Measurements from ENCODE around the gene KIF19.

KIF19 gene

DNA sequence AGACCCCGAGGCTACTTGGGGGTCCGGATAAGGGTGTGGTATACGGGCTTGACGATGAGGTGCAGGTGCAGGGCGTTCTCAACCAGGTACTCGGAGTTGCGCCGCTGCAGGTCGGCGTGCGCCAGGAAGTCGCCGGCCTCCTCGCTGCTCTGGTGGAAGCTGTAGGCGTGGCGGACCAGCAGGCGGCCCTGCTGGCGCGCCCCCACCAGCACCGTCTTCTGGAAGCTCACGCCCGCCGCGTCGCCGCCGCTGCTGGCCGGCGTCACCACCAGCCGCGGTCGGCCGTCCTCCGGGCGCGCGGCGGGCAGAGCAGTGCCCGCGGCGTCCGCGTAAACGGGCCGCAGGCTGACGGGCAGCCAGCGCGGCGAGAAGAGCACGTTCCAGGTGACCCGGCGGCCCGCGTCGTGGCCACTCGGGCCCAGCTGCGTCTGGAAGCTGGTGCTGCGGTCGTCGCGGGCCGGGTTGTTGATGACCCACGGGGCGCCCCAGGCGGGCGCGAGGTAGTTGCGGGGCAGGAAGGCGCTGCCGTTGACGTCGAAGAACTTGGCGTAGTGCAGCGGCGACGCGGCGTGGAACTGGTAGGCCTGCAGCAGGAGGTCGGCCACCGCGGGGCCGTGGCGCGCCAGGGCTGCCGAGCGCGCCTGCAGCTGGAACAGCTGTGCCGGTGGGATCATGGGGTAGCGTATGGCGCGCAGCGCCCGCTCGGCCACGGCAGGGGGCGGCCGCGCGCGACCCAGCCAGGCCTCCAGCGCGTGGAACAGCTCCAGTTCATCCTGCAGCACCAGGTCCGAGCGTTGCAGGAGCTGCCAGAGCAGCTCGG is 30.8 kb downstream of the KIF19 start:
- Histone ChIP-seq H3K4me1 (ENCODE audit: control insufficient read depth, insufficient read depth, low read length) (no peaks in the 10 kb centered on the region), H3K9ac (ENCODE audit: low read depth, low read length) (no peak overlapping the region), H3K27me3 (ENCODE audit: control insufficient read depth, insufficient read depth, low read length) (peaks cover 19% of the 10 kb centered on the region), H3K4me3 (ENCODE audit: low read length) (no peak overlapping the region), H3K36me3 (ENCODE audit: insufficient read depth, low read length) (no peaks in the 10 kb centered on the region), H3K9me3 (replicated peaks; ENCODE audit: low read length) (no peaks in the 10 kb centered on the region), H3K4me2 (ENCODE audit: low read length) (no peak overlapping the region)

DNA sequence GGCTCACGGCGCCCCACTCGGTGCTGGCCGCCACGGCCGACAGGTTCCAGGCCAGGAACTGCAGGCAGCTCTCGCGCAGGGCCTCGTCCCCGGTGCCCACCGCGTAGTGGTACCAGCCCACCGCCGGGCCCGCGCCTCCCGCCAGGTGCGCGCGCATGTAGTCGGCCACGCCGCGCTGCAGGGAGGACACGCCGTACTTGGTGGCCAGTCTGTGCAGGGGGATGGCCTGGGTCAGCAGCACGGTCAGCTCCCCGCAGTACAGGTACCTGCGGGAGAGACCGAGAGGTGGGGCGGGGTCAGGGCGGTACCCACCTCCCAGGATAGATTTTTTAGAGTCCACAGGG is 31.4 kb downstream of the KIF19 start:
- Histone ChIP-seq H3K27me3 (ENCODE audit: control insufficient read depth, insufficient read depth, low read length) (peaks cover 19% of the 10 kb centered on the region), H3K4me3 (ENCODE audit: low read length) (no peak overlapping the region), H3K4me1 (ENCODE audit: control insufficient read depth, insufficient read depth, low read length) (no peaks in the 10 kb centered on the region), H3K9me3 (replicated peaks; ENCODE audit: low read length) (no peaks in the 10 kb centered on the region), H3K4me2 (ENCODE audit: low read length) (no peak overlapping the region), H3K36me3 (ENCODE audit: insufficient read depth, low read length) (no peaks in the 10 kb centered on the region), H3K9ac (ENCODE audit: low read depth, low read length) (no peak overlapping the region)

DNA sequence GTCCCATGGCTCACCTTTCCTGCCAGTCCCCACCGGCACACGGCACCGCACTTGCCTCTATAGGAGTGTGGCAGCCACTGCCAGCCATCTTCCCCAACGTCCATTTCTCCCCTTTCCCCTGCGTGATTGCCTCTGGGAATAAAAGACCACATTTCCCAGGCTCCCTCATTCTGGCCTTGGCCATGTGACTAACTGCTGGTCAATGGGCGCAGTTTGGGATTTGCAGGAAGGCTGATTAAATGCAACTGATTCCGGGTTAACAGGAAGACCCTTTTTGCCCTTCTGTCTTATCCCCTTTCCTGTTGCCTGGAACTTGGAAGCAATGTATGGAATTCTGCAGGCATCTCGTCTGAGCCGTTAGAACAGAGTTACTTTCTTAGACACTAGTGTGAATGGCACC is 32.7 kb downstream of the KIF19 start:
- Histone ChIP-seq H3K4me2 (ENCODE audit: low read length) (no peak overlapping the region), H3K27me3 (ENCODE audit: control insufficient read depth, insufficient read depth, low read length) (peaks cover 22% of the 10 kb centered on the region)

DNA sequence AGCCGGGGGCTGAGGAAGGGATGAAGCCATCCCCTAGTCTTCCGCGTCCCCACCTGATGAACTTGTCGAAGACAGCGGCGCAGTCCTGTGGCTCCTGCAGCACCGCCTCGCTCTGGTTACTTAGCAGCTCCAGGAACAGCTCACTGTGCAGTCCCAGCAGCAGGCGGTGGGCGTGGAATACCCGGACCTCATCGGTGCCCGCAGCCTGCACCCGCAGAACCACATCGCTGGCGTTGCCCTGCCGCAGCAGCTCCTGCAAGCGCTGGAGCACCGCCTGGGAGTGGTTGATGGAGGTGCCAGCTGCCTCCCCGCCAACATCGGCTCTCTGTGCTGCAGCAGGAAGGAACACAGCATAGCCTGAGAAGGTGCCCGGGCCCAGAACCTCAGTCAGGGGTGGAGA is 33.9 kb downstream of the KIF19 start:
- Histone ChIP-seq H3K36me3 (ENCODE audit: insufficient read depth, low read length) (no peaks in the 10 kb centered on the region), H3K4me3 (ENCODE audit: low read length) (no peak overlapping the region), H3K4me1 (ENCODE audit: control insufficient read depth, insufficient read depth, low read length) (no peaks in the 10 kb centered on the region), H3K27me3 (ENCODE audit: control insufficient read depth, insufficient read depth, low read length) (peaks cover 22% of the 10 kb centered on the region), H3K4me2 (ENCODE audit: low read length) (no peak overlapping the region), H3K9ac (ENCODE audit: low read depth, low read length) (no peak overlapping the region), H3K9me3 (replicated peaks; ENCODE audit: low read length) (no peaks in the 10 kb centered on the region)

More for the DNA sequence above, 32.7 kb downstream of the KIF19 start:
- no peaks in the 10 kb centered on the region for H3K4me1 ChIP-seq (ENCODE audit: control insufficient read depth, insufficient read depth, low read length)
- no peak overlapping the region for H3K4me3 ChIP-seq (ENCODE audit: low read length)
- no peaks in the 10 kb centered on the region for H3K9me3 ChIP-seq (replicated peaks; ENCODE audit: low read length)
- H3K9ac ChIP-seq (ENCODE audit: low read depth, low read length): no peak overlapping the region
- H3K36me3 ChIP-seq (ENCODE audit: insufficient read depth, low read length): no peaks in the 10 kb centered on the region

DNA sequence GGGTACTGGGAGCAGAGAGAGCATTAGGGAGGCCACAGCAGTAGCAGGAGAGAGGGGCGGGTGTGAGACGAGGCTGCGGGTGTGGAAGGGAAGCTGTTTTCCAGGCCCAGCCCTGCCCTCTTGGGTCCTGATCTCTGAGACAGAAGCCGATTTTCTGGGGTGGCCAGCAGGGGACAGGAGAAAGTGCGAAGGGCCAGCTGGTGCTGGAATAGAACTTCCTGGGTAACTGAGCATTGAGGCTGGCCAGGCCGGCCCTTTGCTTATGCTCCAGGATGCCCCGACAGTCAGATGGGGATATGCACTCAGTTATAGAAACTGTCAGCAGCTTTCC is 34.8 kb downstream of the KIF19 start:
- H3K9me3 ChIP-seq (replicated peaks; ENCODE audit: low read length): no peaks in the 10 kb centered on the region
- no peaks in the 10 kb centered on the region for H3K36me3 ChIP-seq (ENCODE audit: insufficient read depth, low read length)
- no peak overlapping the region for H3K4me2 ChIP-seq (ENCODE audit: low read length)
- H3K4me1 ChIP-seq (ENCODE audit: control insufficient read depth, insufficient read depth, low read length): no peaks in the 10 kb centered on the region
- no peak overlapping the region for H3K9ac ChIP-seq (ENCODE audit: low read depth, low read length)
- peaks cover 21% of the 10 kb centered on the region for H3K27me3 ChIP-seq (ENCODE audit: control insufficient read depth, insufficient read depth, low read length)
- H3K4me3 ChIP-seq (ENCODE audit: low read length): no peak overlapping the region

- Histone ChIP-seq H3K4me2 (ENCODE audit: low read length) (no peak within 1 kb of the TSS), H3K27me3 (ENCODE audit: control insufficient read depth, insufficient read depth, low read length) (peaks cover 16% of the 10 kb centered on the region), H3K36me3 (ENCODE audit: insufficient read depth, low read length) (no peaks in the 10 kb centered on the region), H3K4me1 (ENCODE audit: control insufficient read depth, insufficient read depth, low read length) (no peaks in the 10 kb centered on the region), H3K9ac (ENCODE audit: low read depth, low read length) (no peak within 1 kb of the TSS), H3K9me3 (replicated peaks; ENCODE audit: low read length) (no peaks in the 10 kb centered on the region), H3K4me3 (ENCODE audit: low read length) (no peak within 1 kb of the TSS)
Observed at GRCh38 chr17:74361230-74362068, 35.4 kb downstream of the KIF19 start, which contains the start of gene BTBD17. BTBD17 (minus strand) TSS chr17:74361868; CDS start chr17:74361819, 49 bp downstream.

- Histone ChIP-seq H3K36me3 (ENCODE audit: insufficient read depth, low read length) (no peaks in the 10 kb centered on the region), H3K27me3 (ENCODE audit: control insufficient read depth, insufficient read depth, low read length) (peaks cover 13% of the 10 kb centered on the region), H3K9me3 (replicated peaks; ENCODE audit: low read length) (no peaks in the 10 kb centered on the region), H3K9ac (ENCODE audit: low read depth, low read length) (no peak overlapping the region), H3K4me1 (ENCODE audit: control insufficient read depth, insufficient read depth, low read length) (no peaks in the 10 kb centered on the region), H3K4me2 (ENCODE audit: low read length) (no peak overlapping the region), H3K4me3 (ENCODE audit: low read length) (no peak overlapping the region)
Observed at GRCh38 chr17:74362069-74362405, 36.0 kb downstream of the KIF19 start.

- H3K4me2 ChIP-seq (ENCODE audit: low read length): no peak overlapping the region
- H3K4me3 ChIP-seq (ENCODE audit: low read length): no peak overlapping the region
- H3K9ac ChIP-seq (ENCODE audit: low read depth, low read length): no peak overlapping the region
- no peaks in the 10 kb centered on the region for H3K9me3 ChIP-seq (replicated peaks; ENCODE audit: low read length)
- no peaks in the 10 kb centered on the region for H3K36me3 ChIP-seq (ENCODE audit: insufficient read depth, low read length)
- no peaks in the 10 kb centered on the region for H3K4me1 ChIP-seq (ENCODE audit: control insufficient read depth, insufficient read depth, low read length)
- peaks cover 4% of the 10 kb centered on the region for H3K27me3 ChIP-seq (ENCODE audit: control insufficient read depth, insufficient read depth, low read length)
Observed at GRCh38 chr17:74362810-74363498, 36.9 kb downstream of the KIF19 start.

- H3K36me3 ChIP-seq (ENCODE audit: insufficient read depth, low read length): no peaks in the 10 kb centered on the region
- no peak within 1 kb of the TSS for H3K4me3 ChIP-seq (ENCODE audit: low read length)
- H3K4me2 ChIP-seq (ENCODE audit: low read length): no peak within 1 kb of the TSS
- peaks cover 4% of the 10 kb centered on the region for H3K27me3 ChIP-seq (ENCODE audit: control insufficient read depth, insufficient read depth, low read length)
- no peaks in the 10 kb centered on the region for H3K4me1 ChIP-seq (ENCODE audit: control insufficient read depth, insufficient read depth, low read length)
- no peaks in the 10 kb centered on the region for H3K9me3 ChIP-seq (replicated peaks; ENCODE audit: low read length)
- H3K9ac ChIP-seq (ENCODE audit: low read depth, low read length): no peak within 1 kb of the TSS
Observed at GRCh38 chr17:74367206-74367605, 41.2 kb downstream of the KIF19 start, which contains the start of gene GPR142. GPR142 (plus strand) TSS chr17:74367506; CDS start chr17:74369541, 2,035 bp downstream.

- no peaks in the 10 kb centered on the region for H3K36me3 ChIP-seq (ENCODE audit: insufficient read depth, low read length)
- H3K4me1 ChIP-seq (ENCODE audit: control insufficient read depth, insufficient read depth, low read length): no peaks in the 10 kb centered on the region
- H3K27me3 ChIP-seq (ENCODE audit: control insufficient read depth, insufficient read depth, low read length): no peaks in the 10 kb centered on the region
- H3K9me3 ChIP-seq (replicated peaks; ENCODE audit: low read length): no peaks in the 10 kb centered on the region
- H3K9ac ChIP-seq (ENCODE audit: low read depth, low read length): no peak overlapping the region
- no peak overlapping the region for H3K4me3 ChIP-seq (ENCODE audit: low read length)
- no peak overlapping the region for H3K4me2 ChIP-seq (ENCODE audit: low read length)
Observed at GRCh38 chr17:74368341-74369081, 42.5 kb downstream of the KIF19 start.

- Histone ChIP-seq H3K36me3 (ENCODE audit: insufficient read depth, low read length) (no peaks in the 10 kb centered on the region), H3K27me3 (ENCODE audit: control insufficient read depth, insufficient read depth, low read length) (no peaks in the 10 kb centered on the region), H3K9ac (ENCODE audit: low read depth, low read length) (no peak overlapping the region), H3K4me2 (ENCODE audit: low read length) (no peak overlapping the region), H3K4me3 (ENCODE audit: low read length) (no peak overlapping the region), H3K4me1 (ENCODE audit: control insufficient read depth, insufficient read depth, low read length) (no peaks in the 10 kb centered on the region), H3K9me3 (replicated peaks; ENCODE audit: low read length) (no peaks in the 10 kb centered on the region)
Observed at GRCh38 chr17:74369221-74369620, 43.2 kb downstream of the KIF19 start.

All from skeletal muscle satellite cell (primary cell).